Neural cell (in vitro differentiated cells): ENCODE measurements around the gene BBS4.

Experiments
- EP300 ChIP-seq: fragments of 450-650 bp; conservative IDR thresholded peaks from 2 replicates; pipeline ENCODE4 v1.6.1; 2014; ENCODE audit warnings: antibody characterized with exemption, mild to moderate bottlenecking, moderate library complexity; ENCODE audit not compliant: poor library complexity, severe bottlenecking
- EZH2 ChIP-seq: fragments of 200-600, 300-800 bp; shearing (Covaris generic), sonication (generic); IDR thresholded peaks from 2 replicates; pipeline ENCODE4 v1.6.1; 2014; ENCODE audit warnings: antibody characterized with exemption, low read length, borderline replicate concordance, mild to moderate bottlenecking; ENCODE audit not compliant: insufficient read depth, poor library complexity, severe bottlenecking
- MXI1 ChIP-seq: fragments of 450-650 bp; conservative IDR thresholded peaks from 2 replicates; pipeline ENCODE4 v1.6.1; 2014; ENCODE audit warnings: antibody characterized with exemption, mild to moderate bottlenecking; ENCODE audit not compliant: poor library complexity, severe bottlenecking
- POLR2AphosphoS5 ChIP-seq: IDR thresholded peaks from 2 replicates; pipeline ENCODE4 v1.6.1; 2012
- RAD21 ChIP-seq: fragments of 450-650 bp; conservative IDR thresholded peaks from 2 replicates; pipeline ENCODE4 v1.6.1; 2014; ENCODE audit warnings: antibody characterized with exemption, mild to moderate bottlenecking, moderate library complexity
- REST ChIP-seq: IDR thresholded peaks from 2 replicates; pipeline ENCODE4 v1.6.1; 2012; ENCODE audit warnings: borderline replicate concordance
- SMC3 ChIP-seq: fragments of 450-650 bp; conservative IDR thresholded peaks from 2 replicates; pipeline ENCODE4 v1.6.1; 2014; ENCODE audit warnings: antibody characterized with exemption, mild to moderate bottlenecking, moderate library complexity; ENCODE audit not compliant: poor library complexity
- TF ChIP-seq, protein P1 (sequence below): fragments of 450-650 bp; IDR thresholded peaks from 2 replicates; pipeline ENCODE4 v1.5.1; 2014; ENCODE audit warnings: antibody characterized with exemption, mild to moderate bottlenecking, moderate library complexity; ENCODE audit not compliant: poor library complexity, severe bottlenecking

GRCh38 chr15:72766025-72766424 is 80.0 kb downstream of the BBS4 start:
- TF ChIP-seq POLR2AphosphoS5 (no peak), EZH2 (no peak), RAD21 (no peak), REST (no peak), EP300 (no peak), SMC3 (no peak), MXI1 (no peak)
- TF ChIP-seq, protein P1, sequence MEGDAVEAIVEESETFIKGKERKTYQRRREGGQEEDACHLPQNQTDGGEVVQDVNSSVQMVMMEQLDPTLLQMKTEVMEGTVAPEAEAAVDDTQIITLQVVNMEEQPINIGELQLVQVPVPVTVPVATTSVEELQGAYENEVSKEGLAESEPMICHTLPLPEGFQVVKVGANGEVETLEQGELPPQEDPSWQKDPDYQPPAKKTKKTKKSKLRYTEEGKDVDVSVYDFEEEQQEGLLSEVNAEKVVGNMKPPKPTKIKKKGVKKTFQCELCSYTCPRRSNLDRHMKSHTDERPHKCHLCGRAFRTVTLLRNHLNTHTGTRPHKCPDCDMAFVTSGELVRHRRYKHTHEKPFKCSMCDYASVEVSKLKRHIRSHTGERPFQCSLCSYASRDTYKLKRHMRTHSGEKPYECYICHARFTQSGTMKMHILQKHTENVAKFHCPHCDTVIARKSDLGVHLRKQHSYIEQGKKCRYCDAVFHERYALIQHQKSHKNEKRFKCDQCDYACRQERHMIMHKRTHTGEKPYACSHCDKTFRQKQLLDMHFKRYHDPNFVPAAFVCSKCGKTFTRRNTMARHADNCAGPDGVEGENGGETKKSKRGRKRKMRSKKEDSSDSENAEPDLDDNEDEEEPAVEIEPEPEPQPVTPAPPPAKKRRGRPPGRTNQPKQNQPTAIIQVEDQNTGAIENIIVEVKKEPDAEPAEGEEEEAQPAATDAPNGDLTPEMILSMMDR: no peak
